K562 treated with DMSO at 1 percent for 4 hours (cell line): ENCODE measurements around the gene ZNF708. TPM values are rescaled to one million over a fixed set of nuclear protein-coding genes. Genes with fewer than 3 reads are reported as not detected.

Experiments
- total RNA-seq: library from RNA; unstranded; fragments of 300-600 nt; gene quantifications from 2 replicates; pipeline ENCODE4 v1.2.3, GENCODE V29; 2022; ENCODE audit not compliant: insufficient read depth

Gene ZNF708
- total RNA-seq: 1.1 and 1.2 TPM in 2 replicates

DNA sequence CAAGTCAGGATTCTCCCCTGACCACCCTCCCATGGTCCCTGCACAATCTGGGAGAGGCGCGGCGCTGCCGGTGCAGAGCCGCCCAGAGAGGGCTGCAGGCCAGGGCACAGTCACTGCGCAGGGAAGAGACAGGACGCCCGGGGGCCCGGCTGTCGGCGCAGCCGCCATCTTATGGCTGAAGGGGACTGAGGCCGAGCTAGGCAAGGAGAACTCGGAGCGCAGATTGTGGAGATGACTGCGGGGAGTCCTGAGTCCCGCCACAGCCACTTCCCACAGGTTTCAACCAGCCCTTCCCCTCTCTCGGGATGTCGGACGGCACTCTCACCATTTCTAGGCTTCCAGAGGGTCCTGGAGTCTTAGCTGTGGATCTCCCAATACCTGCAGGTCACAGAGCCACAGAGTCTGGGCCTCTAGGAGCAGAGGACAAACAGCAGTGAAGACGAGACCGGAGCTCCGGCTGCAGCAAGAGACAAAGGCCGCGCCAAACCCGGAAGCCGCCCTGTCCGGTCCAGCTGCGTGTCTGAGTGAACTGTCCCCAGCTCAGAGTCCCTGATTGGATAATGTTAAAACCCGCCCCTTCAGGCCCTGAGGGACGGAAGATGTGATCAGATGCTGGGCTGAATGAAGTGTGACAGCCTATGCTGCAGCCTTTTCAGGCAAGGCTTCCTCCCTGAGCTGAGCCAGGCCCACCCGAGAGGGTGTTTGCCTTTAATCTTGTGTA lies at the start of gene ZNF708:
Gene ZNF708, minus strand, starts transcription at position 526 of the 721 bp plus-strand sequence. Its CDS starts 198 bp downstream, at position 328.

GRCh38 chr19:21358768-21359451 lies 29.7 kb upstream of the ZNF708 start, which contains the start of gene ZNF738:
Gene ZNF738 (plus strand): TSS chr19:21359000. CDS start chr19:21359141, 141 bp downstream.

Other genes with a start within 250 kb of the ZNF708 start
- 7.6 and 13.8 TPM in 2 replicates for gene ZNF714, start 247.2 kb downstream of the ZNF708 start, total RNA-seq
- 11.9 and 12.8 TPM in 2 replicates for gene ZNF431, start 187.4 kb downstream of the ZNF708 start, total RNA-seq
- 5.2 and 5.6 TPM in 2 replicates for gene ZNF738, start 29.6 kb upstream of the ZNF708 start, total RNA-seq
- 2.7 and 6.1 TPM in 2 replicates for gene ZNF493, start 67.7 kb upstream of the ZNF708 start, total RNA-seq
- gene ZNF429, start 176.2 kb upstream of the ZNF708 start, total RNA-seq: 8.9 and 9.5 TPM in 2 replicates